Naive thymus-derived CD4-positive, alpha-beta T cell (primary cell): ENCODE measurements around the gene WWC2. TPM values are rescaled to one million over a fixed set of nuclear protein-coding genes. Genes with fewer than 3 reads are reported as not detected.

ENCODE experiments used
- ATAC-seq: fragments of 150-1000 bp; cut with Tn5 transposase; 2 replicates; pipeline ENCODE4 v1.10.0; 2021; ENCODE audit warnings: mild to moderate bottlenecking, moderate library complexity
- CTCF ChIA-PET: fragments of 350-600 bp; sonication (Branson Sonifier 250); formaldehyde crosslinking; loops from one replicate; lab custom pipeline; 2021; ENCODE audit warnings: antibody characterized with exemption; lab: Charles Lee
- POLR2A ChIA-PET: fragments of 350-600 bp; sonication (Branson Sonifier 250); formaldehyde crosslinking; loops from one replicate; lab custom pipeline; 2021; ENCODE audit warnings: antibody characterized with exemption, inconsistent platforms; lab: Charles Lee
- DNase-seq, 9 donors: peaks; one replicate each; pipeline versions ENCODE4 v3.0.0 to v3.0.0-alpha.2; 2020 to 2022; ENCODE audit warnings: mixed read lengths in 1 of 9
- H3K27ac ChIP-seq: one replicate; pipeline ENCODE4 v1.7.0; 2013; ENCODE audit warnings: mild to moderate bottlenecking, low read depth, low read length, moderate library complexity
- H3K27me3 ChIP-seq, 2 donors: one replicate each; pipeline ENCODE4 v1.7.0; 2013; ENCODE audit warnings: low read length in 2 of 2, mild to moderate bottlenecking in 2 of 2, moderate library complexity in 2 of 2; ENCODE audit not compliant: control insufficient read depth in 2 of 2, insufficient read depth in 2 of 2
- H3K36me3 ChIP-seq, 3 experiments: 1 replicate in 2 of 3; 2 replicates in 1 of 3; pipeline ENCODE4 v1.7.0; 2013; ENCODE audit warnings: low read length in 3 of 3, mild to moderate bottlenecking in 3 of 3, moderate library complexity in 1 of 3; ENCODE audit not compliant: insufficient read depth in 3 of 3, control insufficient read depth in 2 of 3
- H3K4me1 ChIP-seq, 2 donors: one replicate each; pipeline ENCODE4 v1.7.0; 2013; ENCODE audit warnings: low read length in 2 of 2, mild to moderate bottlenecking in 2 of 2, moderate library complexity in 1 of 2; ENCODE audit not compliant: control insufficient read depth in 2 of 2, insufficient read depth in 2 of 2
- H3K4me3 ChIP-seq: 2 replicates; pipeline ENCODE4 v1.7.0; 2013; ENCODE audit warnings: mild to moderate bottlenecking, low read length
- H3K9me3 ChIP-seq, 3 experiments: 1 replicate in 2 of 3; 2 replicates in 1 of 3; pipeline ENCODE4 v1.7.0; 2013; ENCODE audit warnings: low read length in 3 of 3; ENCODE audit not compliant: control insufficient read depth in 2 of 3
- H3K27ac Mint-ChIP-seq, 9 donors: one replicate each; pipeline ENCODE4 v1.8.0; 2020 to 2022; ENCODE audit warnings: mixed read lengths in 9 of 9, mild to moderate bottlenecking in 8 of 9, moderate library complexity in 5 of 9, inconsistent platforms in 2 of 9
- H3K27me3 Mint-ChIP-seq, 5 donors: one replicate each; pipeline ENCODE4 v1.8.0; 2021 to 2022; ENCODE audit warnings: mixed read lengths in 5 of 5, mild to moderate bottlenecking in 1 of 5
- H3K36me3 Mint-ChIP-seq, 5 donors: one replicate each; pipeline ENCODE4 v1.8.0; 2020 to 2022; ENCODE audit warnings: mixed read lengths in 5 of 5, mild to moderate bottlenecking in 3 of 5, inconsistent platforms in 1 of 5
- H3K4me1 Mint-ChIP-seq, 7 donors: one replicate each; pipeline ENCODE4 v1.8.0; 2020 to 2022; ENCODE audit warnings: mixed read lengths in 7 of 7, mild to moderate bottlenecking in 3 of 7, inconsistent platforms in 1 of 7
- H3K4me3 Mint-ChIP-seq, 10 donors: one replicate each; pipeline ENCODE4 v1.8.0; 2020 to 2022; ENCODE audit warnings: mild to moderate bottlenecking in 10 of 10, mixed read lengths in 10 of 10, moderate library complexity in 6 of 10, inconsistent platforms in 2 of 10
- H3K9me3 Mint-ChIP-seq, 11 donors: one replicate each; pipeline ENCODE4 v1.8.0; 2020 to 2022; ENCODE audit warnings: mixed read lengths in 11 of 11, mild to moderate bottlenecking in 4 of 11, inconsistent platforms in 1 of 11, moderate library complexity in 1 of 11
- intact Hi-C, 2 donors: fragments of 100-400 bp; cut with micrococcal nuclease; formaldehyde crosslinking; loops; one replicate each; pipeline ENCODE4 v1.15.1; 2023
- polyA plus RNA-seq, 2 donors: library from polyadenylated mRNA; unstranded; fragments of 300-500 nt; fragmentation: Illumina TruSeq; gene quantifications; one replicate each; pipeline ENCODE4 v1.2.3, GENCODE V29; 2021
- total RNA-seq, 6 experiments: library from RNA in 5 of 6; stranded (reverse) in 5 of 6; gene quantifications; 1 replicate in 5 of 6; 2 replicates in 1 of 6; pipeline ENCODE4 v1.2.3 and lab custom pipeline; 2021 to 2026

Gene WWC2
- total and polyA plus RNA-seq, 7 experiments from 2014 or later, result 0.07 to 13.8 (median 9.9) TPM

DNA sequence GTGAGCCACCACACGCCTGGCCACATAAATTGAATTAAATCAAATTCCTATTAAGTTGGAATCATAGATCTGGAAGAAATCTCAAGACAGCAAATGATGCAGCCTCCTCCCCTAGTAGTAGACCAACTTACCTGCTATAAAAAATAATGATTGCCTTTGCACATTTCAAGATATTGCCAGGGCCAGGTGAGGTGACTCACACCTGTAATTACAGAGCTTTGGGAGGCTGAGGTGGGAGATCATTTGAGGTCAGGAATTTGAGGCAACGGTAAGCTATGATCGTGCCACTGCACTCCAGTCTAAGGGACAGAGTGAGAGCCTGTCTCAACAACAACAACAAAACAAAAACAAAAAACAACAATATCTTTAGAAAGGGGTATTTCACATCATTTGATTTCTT, 17.0 kb upstream of the WWC2 start:
- H3K36me3 ChIP-seq, result no peaks in the 10 kb centered on the region
- ChIA-PET CTCF (no interaction called here), POLR2A (no interaction called here)
- ATAC-seq (no peak), DNase-seq (no peak)
- H3K27me3 ChIP-seq, result no peaks in the 10 kb centered on the region
- no peak overlapping the region for H3K4me3 ChIP-seq
- intact Hi-C loops, result no loop called here
- H3K27ac ChIP-seq, result no peak overlapping the region
- Mint-ChIP-seq H3K36me3 (no peaks in the 10 kb centered on the region), H3K27me3 (peaks cover 0 to 2% (median 0%) of the 10 kb centered on the region in 5 donors), H3K4me3 (no peak overlapping the region), H3K4me1 (no peaks in the 10 kb centered on the region), H3K27ac (no peak overlapping the region), H3K9me3 (no peaks in the 10 kb centered on the region)
- no peaks in the 10 kb centered on the region for H3K9me3 ChIP-seq
- H3K4me1 ChIP-seq, result no peaks in the 10 kb centered on the region

DNA sequence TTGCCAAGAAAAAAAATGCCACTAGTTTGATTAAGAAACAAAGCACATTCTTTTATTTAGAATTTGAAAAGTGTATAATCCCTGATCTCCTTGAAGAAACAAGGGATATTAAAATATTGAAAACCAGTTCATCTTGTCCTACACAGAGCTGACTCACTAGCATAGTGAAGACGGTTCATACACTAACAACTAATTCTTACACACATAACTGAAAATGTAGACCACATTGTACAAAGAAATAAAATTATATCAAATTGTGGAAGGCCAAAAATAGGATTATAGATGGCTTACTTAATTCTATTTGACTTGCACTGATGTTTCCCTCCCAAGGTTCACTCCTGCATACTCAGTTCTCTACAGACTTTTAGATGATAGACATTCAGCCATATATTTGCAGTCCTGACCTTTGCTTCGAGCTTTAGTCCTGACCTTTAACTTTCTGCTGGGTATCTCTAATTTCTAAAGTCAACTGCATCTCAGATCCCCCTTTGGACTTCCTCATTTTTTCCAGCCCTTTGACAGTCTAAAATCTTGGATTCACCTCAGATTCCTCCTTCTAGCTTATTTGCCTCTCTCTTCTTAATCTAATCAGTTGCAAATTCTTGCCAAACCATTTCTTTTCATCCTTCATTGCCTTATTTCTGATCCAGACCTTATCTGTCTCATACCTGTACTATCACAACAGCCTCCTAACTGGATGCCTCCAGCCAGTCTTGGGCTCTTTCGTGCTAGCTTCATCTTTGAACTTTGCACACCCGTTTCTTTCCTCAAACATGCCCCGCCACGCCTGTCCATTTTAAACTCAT, 4.5 kb upstream of the WWC2 start:
- Mint-ChIP-seq H3K36me3 (peaks cover 0 to 3% (median 0%) of the 10 kb centered on the region in 5 donors), H3K4me1 (peaks cover 3 to 27% (median 23%) of the 10 kb centered on the region in 7 donors), H3K4me3 (no peak overlapping the region), H3K9me3 (peaks cover 0 to 7% (median 1%) of the 10 kb centered on the region in 11 donors), H3K27ac (peak overlapping the region in 5 of 9 donors; percentile 2 to 25 (median 21)), H3K27me3 (peaks cover 0 to 41% (median 0%) of the 10 kb centered on the region in 5 donors)
- Histone ChIP-seq H3K27me3 (no peaks in the 10 kb centered on the region), H3K36me3 (no peaks in the 10 kb centered on the region), H3K4me1 (no peaks in the 10 kb centered on the region), H3K9me3 (peaks cover 0 to 6% (median 0%) of the 10 kb centered on the region in 3 experiments), H3K4me3 (no peak overlapping the region), H3K27ac (no peak overlapping the region)
- intact Hi-C loops, result loop anchor here in 1 of 2 donors (5.0 to 10.0 kb wide), 3 partner anchors 48 to 1640 kb away; partner anchors contain the start of genes CENPU, RWDD4 and TRAPPC11
- POLR2A ChIA-PET, result no interaction called here
- no peak for DNase-seq
- CTCF ChIA-PET, result interaction anchor here (0.6 to 1.2 kb wide), 2 partner anchors 20 to 167 kb away, joined by 4 read pairs; no protein-coding TSS in a partner anchor
- no peak for ATAC-seq

- H3K4me1 Mint-ChIP-seq, result peaks cover 3 to 30% (median 25%) of the 10 kb centered on the region in 7 donors
- peaks cover 0 to under 1% (median 0%) of the 10 kb centered on the region in 5 donors for H3K36me3 Mint-ChIP-seq
Measured at GRCh38 chr4:183095199-183095512, 3.9 kb upstream of the WWC2 start.

DNA sequence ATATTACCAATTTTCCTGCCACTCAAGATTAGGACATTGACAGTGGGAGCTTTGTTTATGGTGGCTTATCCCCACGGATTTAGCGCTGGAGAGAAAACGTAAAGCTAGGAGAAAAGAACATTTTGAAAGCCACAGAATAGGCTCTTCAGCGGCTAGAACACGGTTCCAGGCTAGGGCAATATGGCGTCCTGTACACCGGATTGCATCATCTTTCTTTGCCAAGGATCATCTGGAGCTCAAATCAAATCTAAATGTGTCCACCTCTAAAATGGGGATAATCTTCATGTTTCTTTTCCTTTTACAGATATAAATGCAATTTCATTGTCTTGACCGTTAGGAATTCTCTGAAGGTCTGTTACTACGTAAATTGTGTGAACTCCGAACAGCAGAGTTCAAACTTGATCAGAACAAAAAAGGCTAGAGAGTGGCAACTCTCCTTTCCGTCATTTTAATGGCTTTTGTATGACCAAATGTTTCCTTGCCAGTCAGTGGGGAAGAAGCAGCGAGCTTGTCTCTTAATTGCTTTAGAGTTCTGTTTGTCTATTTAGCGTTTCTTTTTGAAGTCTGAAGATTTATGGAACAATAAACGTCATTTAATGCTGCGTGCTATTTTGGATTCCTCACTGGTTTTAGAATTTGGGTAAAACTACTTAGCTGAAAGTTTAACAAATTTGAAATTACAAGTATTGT, 2.6 kb upstream of the WWC2 start:
- H3K27ac ChIP-seq, result no peak overlapping the region

More at GRCh38 chr4:183095199-183095512, 3.9 kb upstream of the WWC2 start:
- H3K36me3 ChIP-seq, result no peaks in the 10 kb centered on the region
- no peak overlapping the region for H3K27ac ChIP-seq
- no peaks in the 10 kb centered on the region for H3K27me3 ChIP-seq
- ChIA-PET CTCF (interaction anchor here (2.0 kb wide), 1 partner anchor 22 kb away, joined by 4 read pairs; no protein-coding TSS in a partner anchor), POLR2A (no interaction called here)
- H3K4me1 ChIP-seq, result peaks cover 0 to 4% of the 10 kb centered on the region in 2 donors
- no peak overlapping the region for H3K4me3 ChIP-seq
- DNase-seq (no peak), ATAC-seq (no peak)
- Mint-ChIP-seq H3K9me3 (peaks cover 0 to 1% (median 0%) of the 10 kb centered on the region in 11 donors), H3K4me3 (no peak overlapping the region), H3K27me3 (peaks cover 0 to 38% (median 0%) of the 10 kb centered on the region in 5 donors), H3K27ac (peak overlapping the region in 5 of 9 donors; percentile 2 to 25 (median 21))
- H3K9me3 ChIP-seq, result peaks cover 0 to 1% (median 0%) of the 10 kb centered on the region in 3 experiments
- intact Hi-C loops, result loop anchor here in 1 of 2 donors (5.0 to 10.0 kb wide), 3 partner anchors 47 to 1640 kb away; partner anchors contain the start of genes CENPU, RWDD4 and TRAPPC11

GRCh38 chr4:183097231-183098018, 1.6 kb upstream of the WWC2 start:
- Histone ChIP-seq H3K4me1 (peaks cover 0 to 4% of the 10 kb centered on the region in 2 donors), H3K9me3 (no peaks in the 10 kb centered on the region), H3K27ac (no peak overlapping the region), H3K36me3 (no peaks in the 10 kb centered on the region), H3K4me3 (peak overlapping the region; percentile 43), H3K27me3 (no peaks in the 10 kb centered on the region)
- intact Hi-C loops, result loop anchor here in 1 of 2 donors (5.0 to 10.0 kb wide), 3 partner anchors 45 to 1637 kb away; partner anchors contain the start of genes CENPU, RWDD4 and TRAPPC11
- peaks cover 0 to 54% (median 0%) of the 10 kb centered on the region in 5 donors for H3K27me3 Mint-ChIP-seq
- DNase-seq (peak in 6 of 9 donors; percentile 8 to 14 (median 10)), ATAC-seq (peak; percentile 16)
- H3K9me3 Mint-ChIP-seq, result no peaks in the 10 kb centered on the region
- peak overlapping the region; percentile 49 to 85 (median 78) for H3K4me3 Mint-ChIP-seq
- peak overlapping the region in 8 of 9 donors; percentile 8 to 85 (median 51) for H3K27ac Mint-ChIP-seq
- H3K4me1 Mint-ChIP-seq, result peaks cover 3 to 52% (median 34%) of the 10 kb centered on the region in 7 donors
- CTCF ChIA-PET, result interaction anchor here (1.4 to 2.0 kb wide), 2 partner anchors 24 to 159 kb away, joined by 4 to 5 read pairs; no protein-coding TSS in a partner anchor
- POLR2A ChIA-PET, result interaction anchor here (0.8 to 1.5 kb wide), 2 partner anchors 179 to 346 kb away, joined by 4 read pairs; no protein-coding TSS in a partner anchor
- no peaks in the 10 kb centered on the region for H3K36me3 Mint-ChIP-seq

More for the DNA sequence above, 2.6 kb upstream of the WWC2 start:
- Histone ChIP-seq H3K4me3 (no peak overlapping the region), H3K4me1 (peaks cover 0 to 4% of the 10 kb centered on the region in 2 donors), H3K36me3 (no peaks in the 10 kb centered on the region), H3K9me3 (no peaks in the 10 kb centered on the region), H3K27me3 (no peaks in the 10 kb centered on the region)
- H3K27ac Mint-ChIP-seq, result peak overlapping the region in 5 of 9 donors; percentile 32 to 68 (median 46)
- no peaks in the 10 kb centered on the region for H3K36me3 Mint-ChIP-seq
- ATAC-seq (no peak), DNase-seq (no peak)
- intact Hi-C loops, result loop anchor here in 1 of 2 donors (5.0 to 10.0 kb wide), 3 partner anchors 46 to 1638 kb away; partner anchors contain the start of genes CENPU, RWDD4 and TRAPPC11
- peak overlapping the region in 9 of 10 donors; percentile 69 to 85 (median 79) for H3K4me3 Mint-ChIP-seq
- H3K27me3 Mint-ChIP-seq, result peaks cover 0 to 48% (median 0%) of the 10 kb centered on the region in 5 donors
- peaks cover 3 to 42% (median 34%) of the 10 kb centered on the region in 7 donors for H3K4me1 Mint-ChIP-seq
- H3K9me3 Mint-ChIP-seq, result no peaks in the 10 kb centered on the region
- CTCF ChIA-PET, result interaction anchor here (2.0 kb wide), 1 partner anchor 23 kb away, joined by 4 read pairs; no protein-coding TSS in a partner anchor
- POLR2A ChIA-PET, result interaction anchor here (0.6 to 0.8 kb wide), 2 partner anchors 16 to 178 kb away, joined by 3 to 4 read pairs; no protein-coding TSS in a partner anchor
